Activated T-cell treated with anti-CD3 and anti-CD28 coated beads for 48 hours (primary cell): Measurements from ENCODE around the gene SRCIN1.
"Not testable (repeated sequence)": the region's sequence is repeated elsewhere in the genome, so short reads cannot be mapped to it uniquely, and the experiment has no call there.

Source experiments
- DNase-seq: peaks from one replicate; pipeline ENCODE4 v3.0.0-alpha.2; 2020; ENCODE audit warnings: low read depth

The SRCIN1 gene, protein sequence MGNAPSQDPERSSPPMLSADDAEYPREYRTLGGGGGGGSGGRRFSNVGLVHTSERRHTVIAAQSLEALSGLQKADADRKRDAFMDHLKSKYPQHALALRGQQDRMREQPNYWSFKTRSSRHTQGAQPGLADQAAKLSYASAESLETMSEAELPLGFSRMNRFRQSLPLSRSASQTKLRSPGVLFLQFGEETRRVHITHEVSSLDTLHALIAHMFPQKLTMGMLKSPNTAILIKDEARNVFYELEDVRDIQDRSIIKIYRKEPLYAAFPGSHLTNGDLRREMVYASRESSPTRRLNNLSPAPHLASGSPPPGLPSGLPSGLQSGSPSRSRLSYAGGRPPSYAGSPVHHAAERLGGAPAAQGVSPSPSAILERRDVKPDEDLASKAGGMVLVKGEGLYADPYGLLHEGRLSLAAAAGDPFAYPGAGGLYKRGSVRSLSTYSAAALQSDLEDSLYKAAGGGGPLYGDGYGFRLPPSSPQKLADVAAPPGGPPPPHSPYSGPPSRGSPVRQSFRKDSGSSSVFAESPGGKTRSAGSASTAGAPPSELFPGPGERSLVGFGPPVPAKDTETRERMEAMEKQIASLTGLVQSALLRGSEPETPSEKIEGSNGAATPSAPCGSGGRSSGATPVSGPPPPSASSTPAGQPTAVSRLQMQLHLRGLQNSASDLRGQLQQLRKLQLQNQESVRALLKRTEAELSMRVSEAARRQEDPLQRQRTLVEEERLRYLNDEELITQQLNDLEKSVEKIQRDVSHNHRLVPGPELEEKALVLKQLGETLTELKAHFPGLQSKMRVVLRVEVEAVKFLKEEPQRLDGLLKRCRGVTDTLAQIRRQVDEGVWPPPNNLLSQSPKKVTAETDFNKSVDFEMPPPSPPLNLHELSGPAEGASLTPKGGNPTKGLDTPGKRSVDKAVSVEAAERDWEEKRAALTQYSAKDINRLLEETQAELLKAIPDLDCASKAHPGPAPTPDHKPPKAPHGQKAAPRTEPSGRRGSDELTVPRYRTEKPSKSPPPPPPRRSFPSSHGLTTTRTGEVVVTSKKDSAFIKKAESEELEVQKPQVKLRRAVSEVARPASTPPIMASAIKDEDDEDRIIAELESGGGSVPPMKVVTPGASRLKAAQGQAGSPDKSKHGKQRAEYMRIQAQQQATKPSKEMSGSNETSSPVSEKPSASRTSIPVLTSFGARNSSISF

DNA sequence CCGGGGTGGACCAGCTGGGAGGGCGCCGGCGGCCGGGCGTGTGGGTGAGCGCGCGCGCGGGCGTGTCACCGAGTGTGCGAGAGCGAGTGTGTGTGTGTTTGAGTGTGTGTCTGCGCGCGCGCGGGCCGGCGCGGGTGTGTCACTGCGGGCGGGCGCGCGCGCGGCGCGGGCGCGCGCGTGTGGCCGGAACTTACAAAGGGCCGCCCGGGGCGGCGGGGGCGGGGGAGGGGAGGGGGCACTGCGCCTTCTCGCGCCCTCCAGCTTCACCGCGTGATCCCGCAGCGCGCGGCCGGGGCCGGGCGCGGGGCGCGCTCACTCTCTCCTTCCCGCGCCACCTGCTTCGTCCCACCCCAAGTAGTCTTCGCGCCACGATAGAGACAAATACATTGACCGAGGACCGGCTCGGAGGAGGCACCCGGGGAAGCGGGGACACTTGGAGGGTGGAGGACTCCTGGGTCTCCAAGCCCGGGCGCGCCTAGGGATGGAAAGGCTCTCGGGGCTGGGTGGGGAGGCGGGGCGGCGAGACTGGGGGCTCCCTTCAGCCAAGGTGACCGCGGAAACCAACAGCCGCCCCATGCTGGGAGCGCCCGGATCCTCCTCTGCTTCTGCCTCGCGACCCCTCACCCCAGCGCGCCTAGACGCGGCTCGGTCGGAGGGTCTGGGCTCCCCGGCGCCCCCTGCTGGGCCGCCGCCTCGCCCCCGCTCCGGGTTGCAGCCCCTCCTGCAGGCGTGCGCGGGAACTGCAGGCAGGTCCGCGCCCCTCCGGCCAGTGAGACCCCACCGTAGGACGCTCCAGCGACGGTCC is at the start of gene SRCIN1:
Gene SRCIN1 (minus strand): TSS at position 112 of the 805 bp plus-strand sequence. CDS start 247 bp downstream, outside the sequence.
- peak; percentile 60 for DNase-seq

DNA sequence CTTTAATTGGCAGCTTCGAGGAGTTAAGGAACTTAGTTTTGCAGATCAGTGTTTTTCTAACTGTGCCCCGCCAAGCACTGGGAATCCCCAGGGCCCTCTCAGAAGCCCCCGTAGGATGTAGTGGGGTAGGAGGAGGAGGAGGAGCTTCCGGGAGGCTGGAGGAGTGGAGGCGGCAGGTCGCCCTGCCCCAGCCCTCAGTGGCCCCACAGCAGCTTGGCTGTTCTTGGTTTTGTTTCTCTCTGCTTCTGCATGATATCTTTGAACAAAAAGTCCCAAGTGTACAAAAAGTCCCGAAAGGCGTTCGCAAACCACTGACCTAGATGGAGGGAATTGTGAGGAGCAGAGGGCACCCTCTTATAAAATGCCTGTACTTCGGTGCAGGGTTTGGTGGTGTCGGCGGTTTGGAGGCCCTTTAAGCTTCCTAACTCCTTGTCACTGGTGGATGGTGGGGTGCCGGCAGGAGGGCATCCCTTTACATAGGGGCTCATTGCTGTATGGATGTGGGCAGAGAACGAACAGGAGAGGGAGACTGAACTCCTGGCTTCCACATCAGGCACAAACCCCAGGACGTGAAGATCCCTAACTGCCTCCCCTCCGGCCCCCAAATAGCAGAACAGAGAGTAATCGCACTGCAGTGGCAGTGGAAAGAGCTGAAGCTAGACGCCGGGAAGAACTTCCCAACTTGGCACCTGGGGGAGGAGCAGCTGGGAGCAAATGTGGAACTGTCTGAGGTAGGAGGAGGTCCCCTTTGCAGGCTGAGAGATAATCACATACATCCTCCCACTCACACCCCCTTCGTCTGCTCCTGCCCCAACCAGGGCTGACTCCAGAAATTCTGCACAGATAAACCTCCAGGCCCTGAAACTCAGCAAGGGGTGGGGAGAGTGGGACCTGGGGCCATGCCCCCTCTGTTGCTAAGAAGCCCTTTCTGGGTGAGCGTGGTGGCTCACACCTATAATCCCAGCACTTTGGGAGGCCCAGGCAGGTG is 49.0 kb upstream of the SRCIN1 start:
- no peak for DNase-seq

DNA sequence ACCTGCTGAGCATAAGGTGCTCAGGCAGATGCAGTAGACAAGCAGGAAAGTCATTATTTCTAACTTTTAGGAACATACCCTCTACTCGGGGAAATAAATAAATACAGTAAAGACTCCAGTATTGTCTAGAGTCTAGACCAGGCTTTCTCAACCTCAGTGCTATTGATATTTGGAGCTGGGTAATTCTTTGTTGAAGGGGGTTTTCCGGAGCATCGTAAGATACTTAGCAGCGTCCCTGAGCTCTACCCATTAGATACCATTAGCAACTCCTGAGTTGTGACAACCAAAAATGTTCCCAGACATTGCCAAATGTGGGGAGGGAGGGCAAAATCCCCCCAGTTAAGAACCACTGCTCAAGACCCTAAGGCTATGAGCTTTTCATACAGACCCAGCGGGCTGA is 47.9 kb upstream of the SRCIN1 start:
- no peak for DNase-seq

DNA sequence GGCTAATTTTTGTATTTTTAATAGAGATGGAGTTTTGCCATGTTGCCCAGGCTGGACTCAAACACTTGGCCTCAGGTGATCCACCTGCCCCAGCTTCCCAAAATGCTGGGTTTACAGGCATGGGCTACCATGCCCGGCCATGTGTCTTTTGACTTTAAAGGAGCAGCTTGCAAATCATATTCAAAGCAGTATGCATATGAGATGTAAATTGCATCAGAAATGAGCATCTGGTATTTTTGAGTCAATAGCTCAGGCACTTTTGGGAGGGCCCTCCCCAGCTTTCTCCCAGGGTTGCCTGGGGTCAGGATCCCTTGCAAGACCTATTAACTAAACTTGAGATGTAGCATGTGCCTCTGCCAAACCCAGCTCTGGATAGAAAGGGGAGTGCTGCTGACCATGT is 47.5 kb upstream of the SRCIN1 start:
- DNase-seq: no peak

DNA sequence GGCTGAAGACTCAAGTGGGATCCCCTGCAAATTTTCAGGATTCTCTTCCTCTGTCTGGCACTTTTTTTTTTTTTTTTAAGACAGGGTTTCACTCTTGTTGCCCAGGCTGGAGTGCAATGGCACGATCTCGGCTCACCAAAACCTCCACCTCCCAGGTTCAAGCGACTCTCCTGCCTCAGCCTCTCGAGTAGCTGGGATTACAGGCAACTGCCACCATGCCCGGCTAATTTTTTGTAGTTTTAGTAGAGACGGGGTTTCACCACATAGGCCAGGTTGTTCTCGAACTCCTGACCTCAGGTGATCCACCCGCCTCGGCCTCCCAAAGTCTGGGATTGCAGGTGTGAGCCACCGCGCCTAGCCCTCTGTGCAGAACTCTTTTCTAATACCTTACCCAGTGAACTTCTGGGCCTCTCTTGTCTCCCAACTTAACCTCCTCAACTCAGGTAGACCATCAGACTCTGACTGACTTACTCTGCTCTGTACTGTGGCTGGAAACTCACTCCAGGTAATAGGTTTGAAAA is 45.0 kb upstream of the SRCIN1 start:
- not testable (repeated sequence) for DNase-seq

DNA sequence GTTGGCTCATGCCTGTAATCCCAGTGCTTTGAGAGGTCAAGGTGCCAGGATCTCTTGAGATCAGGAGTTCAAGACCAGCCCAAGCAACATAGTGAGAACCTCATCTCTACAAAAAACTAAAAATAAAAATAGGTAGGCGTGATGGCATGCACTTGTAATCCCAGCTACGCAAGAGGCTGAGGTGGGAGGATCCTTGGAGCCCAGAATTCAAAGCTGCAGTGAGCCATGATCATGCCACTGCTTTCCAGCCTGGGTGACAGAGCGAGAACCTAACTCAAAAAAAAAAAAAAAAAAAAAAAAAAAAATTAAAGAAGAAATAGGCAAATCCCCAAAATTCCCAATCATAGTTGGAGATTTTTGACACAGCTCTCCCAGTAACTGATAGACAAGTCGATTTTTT is 32.2 kb upstream of the SRCIN1 start:
- DNase-seq: no peak

DNA sequence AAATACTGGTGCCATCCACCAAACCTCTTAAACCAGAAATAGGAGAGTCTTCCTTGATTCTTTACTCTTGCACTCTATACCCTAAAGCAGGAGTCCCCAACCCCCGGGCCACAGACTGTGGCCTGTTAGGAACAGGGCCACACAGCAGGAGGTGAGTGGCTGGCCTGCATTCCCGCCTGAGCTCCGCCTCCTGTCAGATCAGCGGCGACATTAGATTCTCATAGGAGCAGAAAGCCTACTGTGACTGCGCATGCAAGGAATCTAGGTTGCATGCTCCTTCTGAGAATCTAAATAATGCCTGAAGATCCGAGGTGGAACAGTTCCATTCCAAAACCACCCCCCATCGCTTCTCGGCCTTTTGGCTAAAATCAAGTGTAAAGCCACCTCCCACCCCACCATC is 30.3 kb upstream of the SRCIN1 start:
- DNase-seq: no peak

DNA sequence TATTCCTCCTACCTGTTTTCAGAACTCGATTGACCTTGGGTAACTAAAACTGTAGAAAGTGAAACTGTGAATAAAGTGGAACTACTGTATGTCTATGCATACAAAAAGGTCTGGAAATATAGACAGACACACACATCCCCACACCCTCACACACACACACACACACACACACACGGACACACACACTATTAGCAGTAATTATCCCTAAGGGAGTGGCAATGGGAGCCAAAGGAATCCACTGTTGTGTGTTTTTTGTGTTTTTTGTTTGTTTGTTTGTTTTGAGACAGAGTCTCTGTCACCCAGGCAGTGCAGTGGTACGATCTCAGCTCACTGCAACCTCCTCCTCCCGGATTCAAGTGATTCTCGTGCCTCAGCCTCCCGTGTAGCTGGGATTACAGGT is 26.6 kb upstream of the SRCIN1 start:
- DNase-seq: no peak

DNA sequence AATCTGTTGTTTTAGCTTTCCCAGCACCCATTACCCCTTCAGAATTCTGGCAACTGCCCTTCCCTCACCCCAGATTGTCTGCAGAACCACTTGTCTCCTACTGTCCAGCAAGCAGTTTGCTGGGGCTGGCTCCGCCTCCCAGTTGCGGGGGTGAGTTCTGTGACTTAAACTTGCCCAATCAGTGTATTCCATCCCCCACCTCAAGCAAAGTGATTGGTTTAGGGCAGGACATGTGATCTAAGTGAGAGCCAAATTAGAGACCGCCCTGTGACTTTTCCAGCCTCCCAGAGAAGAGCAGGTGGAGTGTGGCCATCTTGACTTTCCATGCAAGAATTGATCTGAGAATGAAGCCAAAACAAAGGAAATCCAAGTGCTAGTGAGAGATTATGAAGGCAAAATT is 22.7 kb upstream of the SRCIN1 start:
- DNase-seq: no peak

DNA sequence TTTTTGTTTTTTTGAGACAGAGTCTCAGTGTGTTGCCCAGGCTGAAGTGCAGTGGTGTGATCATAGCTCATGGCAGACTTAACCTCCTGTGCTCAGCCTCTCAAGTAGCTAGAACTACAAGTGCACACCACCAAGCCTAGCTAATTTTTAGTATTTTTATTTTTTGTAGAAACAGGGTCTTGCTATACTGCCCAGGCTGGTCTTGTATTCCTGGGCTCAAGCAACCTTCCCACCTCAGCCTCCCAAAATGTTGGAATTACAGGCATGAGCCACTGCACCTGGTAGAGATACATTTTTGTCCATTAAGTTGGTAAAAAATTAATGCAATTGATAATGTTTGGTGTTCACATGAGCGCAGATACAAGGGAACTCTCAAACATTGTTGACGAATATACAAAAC is 22.2 kb upstream of the SRCIN1 start:
- no peak for DNase-seq

DNA sequence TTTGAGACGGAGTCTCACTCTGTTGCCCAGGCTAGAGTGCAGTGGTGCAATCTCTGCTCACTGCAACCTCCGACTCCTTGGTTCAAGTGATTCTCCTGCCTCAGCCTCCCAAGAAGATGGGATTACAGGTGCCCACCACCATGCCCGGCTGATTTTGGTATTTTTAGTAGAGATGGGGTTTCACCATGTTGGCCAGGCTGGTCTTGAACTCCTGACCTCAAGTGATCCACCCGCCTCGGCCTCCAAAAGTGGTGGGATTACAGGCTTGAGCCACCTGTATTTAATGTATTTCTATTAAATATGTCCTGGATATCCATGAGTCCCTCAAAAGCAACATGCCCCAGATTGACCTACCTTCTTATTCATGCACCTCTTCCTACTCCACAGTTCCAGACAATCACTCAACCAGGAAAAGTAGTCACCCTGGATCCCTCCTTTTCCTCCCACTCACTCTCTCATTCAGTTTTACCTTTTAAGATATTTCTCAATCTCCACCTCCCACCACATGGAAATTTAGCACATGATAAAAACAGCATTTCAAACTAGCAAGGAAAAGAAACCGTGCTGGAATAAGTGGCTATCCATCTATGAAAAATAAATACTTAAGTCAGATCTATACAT is 21.0 kb upstream of the SRCIN1 start:
- not testable (repeated sequence) for DNase-seq

DNA sequence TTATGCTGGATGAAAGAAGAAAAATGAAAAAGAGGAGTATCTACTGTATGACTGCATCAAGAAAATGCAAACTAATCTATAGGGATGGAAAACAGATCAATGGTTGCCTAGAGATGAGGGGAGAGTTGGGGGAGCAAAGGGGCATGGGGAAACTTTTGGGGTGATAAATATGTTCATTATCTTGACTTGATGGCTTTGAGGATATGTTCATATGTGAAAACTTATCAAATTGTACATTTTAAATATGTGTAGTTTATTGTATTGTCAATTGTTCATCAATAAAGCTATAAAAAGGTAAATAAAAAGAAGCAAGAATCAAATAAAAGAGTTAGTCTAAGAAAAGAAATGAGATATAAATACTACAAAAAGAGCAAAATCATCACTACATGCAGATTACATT is 19.7 kb upstream of the SRCIN1 start:
- DNase-seq: no peak

DNA sequence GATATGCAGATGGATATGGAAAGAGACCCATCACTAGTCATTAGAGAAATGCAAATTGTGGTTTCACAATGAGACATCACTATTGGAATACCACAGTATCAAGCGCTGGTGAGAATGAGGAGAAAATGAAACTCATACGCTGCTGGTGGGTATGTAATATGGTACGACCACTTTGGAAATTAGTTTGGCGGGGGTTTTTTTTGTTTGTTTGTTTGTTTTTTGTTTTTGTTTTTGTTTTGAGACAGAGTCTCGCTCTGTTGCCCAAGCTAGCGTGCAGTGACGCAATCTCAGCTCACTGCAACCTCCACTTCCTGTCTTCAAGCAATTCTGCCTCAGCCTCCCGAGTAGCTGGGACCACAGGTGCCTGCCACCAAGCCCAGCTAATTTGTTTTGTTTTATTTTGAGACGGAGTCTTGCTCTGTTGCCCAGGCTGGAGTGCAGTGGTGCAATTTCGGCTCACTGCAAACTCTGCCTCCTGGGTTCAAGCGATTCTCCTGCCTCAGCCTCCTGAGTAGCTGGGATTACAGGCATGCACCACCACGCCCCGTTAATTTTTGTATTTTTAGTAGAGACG is 19.1 kb upstream of the SRCIN1 start:
- not testable (repeated sequence) for DNase-seq

DNA sequence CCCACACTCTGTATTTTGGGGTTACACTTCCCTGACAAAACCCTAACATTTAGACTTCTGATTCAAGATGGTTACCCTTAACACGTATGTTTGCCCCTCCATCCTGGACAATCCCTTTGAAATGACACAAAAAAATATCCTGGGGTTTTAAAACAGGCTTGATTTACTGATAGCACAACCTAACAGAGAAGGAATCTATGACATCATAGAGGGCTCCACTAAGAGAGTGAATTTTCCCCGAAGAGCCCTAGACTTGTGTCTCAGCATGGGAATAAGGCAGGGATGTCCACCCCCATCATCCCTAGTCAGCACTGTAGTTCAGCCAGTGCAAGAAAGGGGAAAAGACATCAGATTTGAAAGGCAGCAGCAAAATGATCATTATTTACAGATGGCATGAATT is 15.8 kb upstream of the SRCIN1 start:
- DNase-seq: no peak

DNA sequence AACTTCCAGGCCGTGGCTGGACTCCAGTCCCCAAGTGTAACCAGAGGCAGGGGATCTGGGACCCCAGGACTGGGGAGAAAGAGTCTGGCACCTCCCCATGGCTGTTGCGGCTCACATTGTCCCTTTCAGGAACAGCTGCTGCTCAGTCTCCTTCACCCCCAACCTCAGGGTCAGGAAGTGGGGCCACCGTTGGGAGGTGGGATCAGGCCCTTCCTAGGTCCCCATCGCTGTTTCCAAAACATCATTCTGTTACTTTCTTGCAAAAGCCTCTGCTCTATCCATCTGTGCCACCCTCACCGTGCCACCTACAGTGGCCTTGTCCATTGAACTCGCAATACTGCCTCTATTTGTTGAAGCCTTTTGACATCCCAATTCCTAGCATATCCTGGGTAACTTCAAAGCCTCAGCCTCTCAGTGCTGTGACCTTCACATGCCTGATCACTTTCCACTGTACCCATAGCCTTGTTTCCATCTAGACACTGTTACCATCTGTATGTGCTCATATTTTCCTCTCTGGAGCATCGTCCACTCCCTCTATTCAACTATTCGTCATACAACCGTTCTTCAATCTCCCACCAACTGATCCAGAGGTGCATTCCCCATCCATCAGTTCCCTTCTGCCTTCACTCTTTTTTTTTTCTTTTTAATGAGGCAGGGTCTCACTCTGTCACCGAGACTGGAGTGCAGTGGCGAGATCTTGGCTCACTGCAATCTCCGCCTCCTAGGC is 15.0 kb upstream of the SRCIN1 start:
- no peak for DNase-seq

DNA sequence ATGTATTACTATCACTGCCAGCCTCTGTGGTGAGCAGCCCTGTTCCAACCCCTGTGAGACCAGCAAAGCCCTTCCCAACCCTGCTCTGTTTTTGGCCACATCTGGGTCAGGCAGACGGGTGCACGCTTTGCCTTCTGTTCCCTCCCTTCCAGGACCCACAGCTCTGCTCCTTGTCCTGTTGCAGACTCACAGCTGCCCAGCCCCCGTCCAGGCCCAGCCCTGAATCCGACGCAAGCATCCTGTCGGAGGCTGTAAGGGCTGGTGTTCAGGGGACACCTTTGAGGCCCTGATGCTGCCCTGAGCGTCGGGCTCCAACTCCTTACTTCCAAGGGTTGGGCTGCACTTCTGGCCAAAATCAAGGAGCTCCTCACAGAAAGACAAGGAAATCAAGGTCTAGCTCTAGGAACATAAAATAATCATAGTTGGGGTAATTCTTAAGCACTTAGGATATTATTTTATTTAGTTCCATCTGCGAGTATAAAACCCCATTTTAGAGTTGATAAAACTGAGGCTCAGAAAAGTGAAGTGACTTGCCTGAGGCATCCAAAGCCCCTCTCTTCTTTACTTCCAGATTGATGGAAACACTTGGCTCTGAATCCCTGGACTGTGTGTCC is 14.3 kb upstream of the SRCIN1 start:
- DNase-seq: no peak

DNA sequence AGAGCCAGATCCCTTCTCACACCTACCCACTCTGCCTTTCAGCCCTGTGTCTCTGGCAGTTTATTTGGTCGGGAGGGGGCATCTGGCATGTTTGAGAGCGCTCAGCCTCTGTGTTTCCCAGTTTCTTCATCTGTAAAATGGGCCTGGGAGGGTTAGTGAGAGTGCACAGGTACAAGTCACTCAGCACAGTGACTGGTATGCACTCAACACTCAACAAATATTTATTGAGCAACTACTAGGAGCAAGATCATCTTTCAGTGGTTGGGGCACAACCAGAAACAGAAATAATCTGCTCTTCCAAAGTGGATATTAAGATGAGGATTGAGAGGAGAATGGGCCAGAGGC is 13.7 kb upstream of the SRCIN1 start:
- DNase-seq: no peak
